ENCODE results near the gene RGS7. TPM values are rescaled to one million over a fixed set of nuclear protein-coding genes. Genes with fewer than 3 reads are reported as not detected.

The RGS7 gene
- total and polyA plus RNA-seq, 2 of the 4 experiments (the other 2 are of a cell fraction), result 0.58 to 0.72 TPM

- Histone ChIP-seq H2BK20ac (ENCODE audit: low read depth, low read length) (no peak overlapping the region), H2BK15ac (ENCODE audit: low read depth, low read length) (no peak overlapping the region), H4K91ac (ENCODE audit: insufficient read depth, low read depth, low read length) (no peak overlapping the region), H3K27me3 (ENCODE audit: control insufficient read depth, insufficient read depth, low read length) (no peaks in the 10 kb centered on the region), H4K20me1 (ENCODE audit: insufficient read depth, low read length) (no peaks in the 10 kb centered on the region), H3K36me3 (ENCODE audit: control insufficient read depth, insufficient read depth, low read length) (no peaks in the 10 kb centered on the region), H2BK120ac (ENCODE audit: low read depth, low read length) (no peak overlapping the region), H3K9me1 (ENCODE audit: insufficient read depth, low read length) (no peaks in the 10 kb centered on the region), H3K9me3 (ENCODE audit: control insufficient read depth, insufficient read depth, low read length) (peaks cover 4% of the 10 kb centered on the region), H3K4me2 (ENCODE audit: low read depth, low read length) (no peak overlapping the region), H3K4me3 (ENCODE audit: insufficient read depth, low read depth, low read length) (no peak overlapping the region), H3K56ac (ENCODE audit: extremely low read depth, insufficient read depth, low read length) (no peak overlapping the region), H3K4me1 (ENCODE audit: control insufficient read depth, insufficient read depth, low read length) (no peaks in the 10 kb centered on the region), H2BK5ac (ENCODE audit: low read depth, low read length, poor library complexity, severe bottlenecking) (no peak overlapping the region), H2AFZ (replicated peaks; ENCODE audit: low read length, poor library complexity) (no peak overlapping the region), H3K23ac (ENCODE audit: low read depth, low read length) (no peak overlapping the region), H2AK5ac (ENCODE audit: low read depth, low read length) (no peak overlapping the region), H3K4ac (ENCODE audit: low read depth, low read length) (no peak overlapping the region), H4K8ac (ENCODE audit: low read depth in 2 of 2, low read length in 2 of 2) (no peak overlapping the region), H2AK9ac (replicated peaks; ENCODE audit: low read depth, low read length, poor library complexity) (no peak overlapping the region), H3K9ac (ENCODE audit: low read depth, low read length) (no peak overlapping the region), H4K5ac (ENCODE audit: low read depth, low read length) (no peak overlapping the region), H3K79me1 (ENCODE audit: low read depth in 1 of 2, low read length in 2 of 2) (no peaks in the 10 kb centered on the region), H3K14ac (replicated peaks; ENCODE audit: low read depth, low read length) (no peak overlapping the region), H3K18ac (ENCODE audit: low read depth, low read length) (no peak overlapping the region), H3K27ac (ENCODE audit: insufficient read depth, low read length) (no peak overlapping the region)
- dilution Hi-C loops (cut with HindIII; ENCODE audit: low sequenced_read_pairs, unreplicated experiment), result no loop called here
- 20% methylated on average over 1 of the region's 1 CpG; no CpG with 5 or more reads in 1 of the 2 experiments for WGBS, 2 experiments (ENCODE audit: extremely low coverage in 2 of 2, insufficient read length in 1 of 2)
- ChIA-PET CTCF (no interaction called here), POLR2A (ENCODE audit: unreplicated experiment) (no interaction called here)
- in situ Hi-C loops (cut with MboI; ENCODE audit: low sequenced_read_pairs), result no loop called here
- ATAC-seq (ENCODE audit: low read depth) (no peak), DNase-seq (no peak)
- no TSS peak for BruUV-seq (replicated peaks)
- intact Hi-C loops (cut with micrococcal nuclease), result no loop called here
- TF ChIP-seq FOS (IDR thresholded peaks at IDR 0.05; ENCODE audit: low read depth, low read length), result no peak
- TF ChIP-seq RFX5 (IDR thresholded peaks at IDR 0.05; ENCODE audit: low read depth, low read length), result no peak
- TF ChIP-seq SMC3 (IDR thresholded peaks at IDR 0.05; ENCODE audit: low read depth, low read length), result no peak
- TF ChIP-seq POLR2A (IDR thresholded peaks at IDR 0.05; ENCODE audit: low read depth, low read length), result no peak
- no peak for TF ChIP-seq RCOR1 (IDR thresholded peaks at IDR 0.05; ENCODE audit: insufficient replicate concordance, low read length)
- TF ChIP-seq CEBPB (IDR thresholded peaks at IDR 0.05; ENCODE audit: low read depth, low read length), result no peak
Observed at GRCh38 chr1:241286486-241286885, 70.5 kb downstream of the RGS7 start.

Data from IMR-90 (cell line).